ENCODE results near the gene CADPS2. TPM values are rescaled to one million over a fixed set of nuclear protein-coding genes. Genes with fewer than 3 reads are reported as not detected.

Gene CADPS2
- total and polyA plus RNA-seq, 2 donors (not counting 1 experiment from before 2014, with no cell fraction given) = 11.5 to 32.2 TPM

GRCh38 chr7:122755696-122756095, 130.6 kb downstream of the CADPS2 start:
- no peaks in the 10 kb centered on the region for H3K79me2 ChIP-seq (ENCODE audit: control insufficient read depth, insufficient read depth, low read length)
- no peaks in the 10 kb centered on the region for H3K4me1 ChIP-seq (ENCODE audit: control insufficient read depth, extremely low read depth, insufficient read depth, low read length)
- no peaks in the 10 kb centered on the region for H3K36me3 ChIP-seq (ENCODE audit: control insufficient read depth, insufficient read depth, low read length)
- H3K4me2 ChIP-seq (ENCODE audit: extremely low read depth, insufficient read depth, low read length) = no peak overlapping the region
- DNase-seq (ENCODE audit: low read depth in 2 of 2) = no peak
- no peaks in the 10 kb centered on the region for H3K9me3 ChIP-seq (ENCODE audit: control insufficient read depth, insufficient read depth, low read depth, low read length)
- H3K9ac ChIP-seq (ENCODE audit: insufficient read depth, low read length) = no peak overlapping the region
- no peak for TF ChIP-seq EZH2 (IDR thresholded peaks at IDR 0.05; ENCODE audit: low read length, missing control alignments)
- TF ChIP-seq CTCF (conservative IDR thresholded peaks at IDR 0.05 in 1 of 2, IDR thresholded peaks at IDR 0.05 in 1 of 2; ENCODE audit: low read depth in 1 of 2, low read length in 2 of 2) = no peak
- H2AFZ ChIP-seq (ENCODE audit: low read length) = no peak overlapping the region
- no peak overlapping the region for H3K4me3 ChIP-seq (replicated peaks in 1 of 4; ENCODE audit: control extremely low read depth in 1 of 4, insufficient read depth in 1 of 4, low read depth in 3 of 4, low read length in 4 of 4)
- no peak overlapping the region for H3K27ac ChIP-seq (ENCODE audit: insufficient read depth, low read length)
- no peaks in the 10 kb centered on the region for H3K27me3 ChIP-seq (ENCODE audit: control insufficient read depth, insufficient read depth, low read length)
- H4K20me1 ChIP-seq (ENCODE audit: control insufficient read depth, extremely low read depth, insufficient read depth, low read length) = no peaks in the 10 kb centered on the region

- Histone ChIP-seq H3K9ac (ENCODE audit: insufficient read depth, low read length) (no peak overlapping the region), H3K36me3 (ENCODE audit: control insufficient read depth, insufficient read depth, low read length) (no peaks in the 10 kb centered on the region), H3K9me3 (ENCODE audit: control insufficient read depth, insufficient read depth, low read depth, low read length) (no peaks in the 10 kb centered on the region), H3K4me3 (replicated peaks in 1 of 4; ENCODE audit: control extremely low read depth in 1 of 4, insufficient read depth in 1 of 4, low read depth in 3 of 4, low read length in 4 of 4) (no peak overlapping the region), H3K4me1 (ENCODE audit: control insufficient read depth, extremely low read depth, insufficient read depth, low read length) (no peaks in the 10 kb centered on the region), H3K27me3 (ENCODE audit: control insufficient read depth, insufficient read depth, low read length) (no peaks in the 10 kb centered on the region), H4K20me1 (ENCODE audit: control insufficient read depth, extremely low read depth, insufficient read depth, low read length) (no peaks in the 10 kb centered on the region), H3K4me2 (ENCODE audit: extremely low read depth, insufficient read depth, low read length) (no peak overlapping the region), H2AFZ (ENCODE audit: low read length) (no peak overlapping the region), H3K79me2 (ENCODE audit: control insufficient read depth, insufficient read depth, low read length) (no peaks in the 10 kb centered on the region), H3K27ac (ENCODE audit: insufficient read depth, low read length) (no peak overlapping the region)
- no peak for DNase-seq (ENCODE audit: low read depth in 2 of 2)
- no peak for TF ChIP-seq EZH2 (IDR thresholded peaks at IDR 0.05; ENCODE audit: low read length, missing control alignments)
- no peak for TF ChIP-seq CTCF (conservative IDR thresholded peaks at IDR 0.05 in 1 of 2, IDR thresholded peaks at IDR 0.05 in 1 of 2; ENCODE audit: low read depth in 1 of 2, low read length in 2 of 2)
These were observed 133.7 kb downstream of the CADPS2 start for GRCh38 chr7:122752583-122752982.

GRCh38 chr7:122750389-122750788, 135.9 kb downstream of the CADPS2 start:
- Histone ChIP-seq H3K27me3 (ENCODE audit: control insufficient read depth, insufficient read depth, low read length) (no peaks in the 10 kb centered on the region), H3K4me3 (replicated peaks in 1 of 4; ENCODE audit: control extremely low read depth in 1 of 4, insufficient read depth in 1 of 4, low read depth in 3 of 4, low read length in 4 of 4) (no peak overlapping the region), H3K9me3 (ENCODE audit: control insufficient read depth, insufficient read depth, low read depth, low read length) (no peaks in the 10 kb centered on the region), H3K4me2 (ENCODE audit: extremely low read depth, insufficient read depth, low read length) (no peak overlapping the region), H4K20me1 (ENCODE audit: control insufficient read depth, extremely low read depth, insufficient read depth, low read length) (no peaks in the 10 kb centered on the region), H3K36me3 (ENCODE audit: control insufficient read depth, insufficient read depth, low read length) (no peaks in the 10 kb centered on the region), H3K4me1 (ENCODE audit: control insufficient read depth, extremely low read depth, insufficient read depth, low read length) (no peaks in the 10 kb centered on the region), H3K27ac (ENCODE audit: insufficient read depth, low read length) (no peak overlapping the region), H3K79me2 (ENCODE audit: control insufficient read depth, insufficient read depth, low read length) (no peaks in the 10 kb centered on the region), H3K9ac (ENCODE audit: insufficient read depth, low read length) (no peak overlapping the region), H2AFZ (ENCODE audit: low read length) (no peak overlapping the region)
- TF ChIP-seq EZH2 (IDR thresholded peaks at IDR 0.05; ENCODE audit: low read length, missing control alignments) (no peak), CTCF (conservative IDR thresholded peaks at IDR 0.05 in 1 of 2, IDR thresholded peaks at IDR 0.05 in 1 of 2; ENCODE audit: low read depth in 1 of 2, low read length in 2 of 2) (no peak)
- DNase-seq (ENCODE audit: low read depth in 2 of 2) = no peak
